Testis (tissue), 2 donors: Measurements from ENCODE around the gene SSBP3.

ENCODE experiments used
- POLR2A ChIP-seq: fragments of 450-650 bp; IDR thresholded peaks from one replicate; pipeline ENCODE4 v1.6.1; 2017; ENCODE audit warnings: antibody characterized with exemption, mild to moderate bottlenecking, moderate library complexity
- TF ChIP-seq, protein P1 (sequence below), 3 experiments: fragments of 450-650 bp in 2 of 3; fragments of 200-600 bp in 1 of 3; sonication (generic) in 1 of 3; IDR thresholded peaks; one replicate each; pipeline ENCODE4 v1.5.1; 2016 to 2019; ENCODE audit warnings: antibody characterized with exemption in 3 of 3, mild to moderate bottlenecking in 2 of 3, moderate library complexity in 1 of 3

DNA sequence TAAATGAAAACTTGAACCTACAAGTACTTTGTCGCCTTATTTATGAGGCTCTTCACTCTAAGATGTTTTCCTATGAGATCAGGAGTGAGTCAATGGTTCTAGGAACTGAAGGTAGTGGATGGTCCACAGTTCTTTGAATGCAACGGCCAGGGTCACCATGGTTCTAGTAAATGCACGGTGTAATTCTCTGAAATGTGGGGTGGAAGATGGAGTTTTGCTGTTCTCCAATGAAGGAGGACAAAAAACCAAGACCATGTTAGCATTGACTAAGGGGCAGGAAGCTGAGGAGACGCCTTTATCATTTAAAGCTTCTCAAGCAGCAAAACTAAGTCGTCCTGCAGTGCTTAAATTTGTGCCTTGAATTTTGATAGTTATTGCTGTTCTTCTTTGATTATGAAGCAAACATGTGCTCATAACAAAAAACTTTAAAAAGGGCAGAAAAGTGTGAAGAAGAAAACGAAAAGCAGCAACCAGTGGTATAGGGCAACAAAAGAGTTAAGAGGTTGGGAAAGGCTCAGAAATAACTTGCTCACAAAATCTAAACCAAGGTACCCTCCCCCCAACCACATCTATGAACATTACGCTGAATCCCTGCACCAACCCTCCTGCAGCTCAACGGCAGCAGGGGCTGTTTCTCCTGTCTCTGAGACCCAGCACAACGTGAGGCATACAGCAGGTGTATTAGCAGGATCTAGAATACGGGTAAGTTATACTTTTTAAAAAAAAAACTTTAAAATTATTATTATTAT lies 121.2 kb downstream of the SSBP3 start:
- TF ChIP-seq, protein P1, sequence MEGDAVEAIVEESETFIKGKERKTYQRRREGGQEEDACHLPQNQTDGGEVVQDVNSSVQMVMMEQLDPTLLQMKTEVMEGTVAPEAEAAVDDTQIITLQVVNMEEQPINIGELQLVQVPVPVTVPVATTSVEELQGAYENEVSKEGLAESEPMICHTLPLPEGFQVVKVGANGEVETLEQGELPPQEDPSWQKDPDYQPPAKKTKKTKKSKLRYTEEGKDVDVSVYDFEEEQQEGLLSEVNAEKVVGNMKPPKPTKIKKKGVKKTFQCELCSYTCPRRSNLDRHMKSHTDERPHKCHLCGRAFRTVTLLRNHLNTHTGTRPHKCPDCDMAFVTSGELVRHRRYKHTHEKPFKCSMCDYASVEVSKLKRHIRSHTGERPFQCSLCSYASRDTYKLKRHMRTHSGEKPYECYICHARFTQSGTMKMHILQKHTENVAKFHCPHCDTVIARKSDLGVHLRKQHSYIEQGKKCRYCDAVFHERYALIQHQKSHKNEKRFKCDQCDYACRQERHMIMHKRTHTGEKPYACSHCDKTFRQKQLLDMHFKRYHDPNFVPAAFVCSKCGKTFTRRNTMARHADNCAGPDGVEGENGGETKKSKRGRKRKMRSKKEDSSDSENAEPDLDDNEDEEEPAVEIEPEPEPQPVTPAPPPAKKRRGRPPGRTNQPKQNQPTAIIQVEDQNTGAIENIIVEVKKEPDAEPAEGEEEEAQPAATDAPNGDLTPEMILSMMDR (IDR thresholded peaks at IDR 0.05) = no peak
- no peak for TF ChIP-seq POLR2A
